ENCODE results near the gene PCGF6.
A peak's percentile ranks its signal among the peaks of the same experiment; 100 is the strongest.
"Not testable (repeated sequence)": the region's sequence is repeated elsewhere in the genome, so short reads cannot be mapped to it uniquely, and the experiment has no call there.

PCGF6 gene, protein sequence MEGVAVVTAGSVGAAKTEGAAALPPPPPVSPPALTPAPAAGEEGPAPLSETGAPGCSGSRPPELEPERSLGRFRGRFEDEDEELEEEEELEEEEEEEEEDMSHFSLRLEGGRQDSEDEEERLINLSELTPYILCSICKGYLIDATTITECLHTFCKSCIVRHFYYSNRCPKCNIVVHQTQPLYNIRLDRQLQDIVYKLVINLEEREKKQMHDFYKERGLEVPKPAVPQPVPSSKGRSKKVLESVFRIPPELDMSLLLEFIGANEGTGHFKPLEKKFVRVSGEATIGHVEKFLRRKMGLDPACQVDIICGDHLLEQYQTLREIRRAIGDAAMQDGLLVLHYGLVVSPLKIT

DNA sequence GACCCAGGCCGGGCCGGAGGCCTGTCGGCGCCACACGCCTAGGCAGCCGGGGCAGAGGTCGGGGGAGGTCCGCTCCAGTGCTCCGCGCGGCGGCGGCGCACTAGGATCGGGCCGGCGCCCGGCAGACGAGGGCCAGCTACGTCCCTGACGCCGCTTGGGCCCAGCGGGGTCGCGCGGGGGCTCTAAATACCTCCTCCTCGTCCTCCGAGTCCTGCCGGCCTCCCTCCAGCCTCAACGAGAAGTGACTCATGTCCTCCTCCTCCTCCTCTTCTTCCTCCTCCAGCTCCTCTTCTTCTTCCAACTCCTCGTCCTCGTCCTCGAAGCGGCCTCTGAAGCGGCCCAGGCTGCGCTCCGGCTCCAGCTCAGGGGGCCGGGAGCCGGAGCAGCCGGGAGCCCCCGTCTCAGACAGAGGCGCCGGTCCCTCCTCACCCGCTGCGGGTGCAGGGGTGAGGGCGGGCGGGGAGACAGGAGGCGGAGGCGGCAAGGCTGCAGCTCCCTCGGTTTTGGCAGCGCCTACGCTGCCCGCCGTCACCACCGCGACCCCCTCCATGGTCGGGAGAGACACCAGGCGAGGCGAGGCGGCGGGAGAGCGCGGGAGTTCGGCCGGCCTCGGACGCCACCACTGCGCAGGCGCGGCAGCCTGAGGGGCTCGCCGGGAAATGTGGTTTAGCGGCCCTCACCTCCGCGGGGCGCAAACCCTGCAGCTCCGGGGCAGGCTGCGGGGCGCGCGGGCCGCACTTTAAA lies at the start of gene PCGF6:
TSS of gene PCGF6 (minus strand) at position 624 of the 744 bp plus-strand sequence. CDS start at position 550, 74 bp downstream.
- DNase-seq, result peak; percentile 43 to 86

DNA sequence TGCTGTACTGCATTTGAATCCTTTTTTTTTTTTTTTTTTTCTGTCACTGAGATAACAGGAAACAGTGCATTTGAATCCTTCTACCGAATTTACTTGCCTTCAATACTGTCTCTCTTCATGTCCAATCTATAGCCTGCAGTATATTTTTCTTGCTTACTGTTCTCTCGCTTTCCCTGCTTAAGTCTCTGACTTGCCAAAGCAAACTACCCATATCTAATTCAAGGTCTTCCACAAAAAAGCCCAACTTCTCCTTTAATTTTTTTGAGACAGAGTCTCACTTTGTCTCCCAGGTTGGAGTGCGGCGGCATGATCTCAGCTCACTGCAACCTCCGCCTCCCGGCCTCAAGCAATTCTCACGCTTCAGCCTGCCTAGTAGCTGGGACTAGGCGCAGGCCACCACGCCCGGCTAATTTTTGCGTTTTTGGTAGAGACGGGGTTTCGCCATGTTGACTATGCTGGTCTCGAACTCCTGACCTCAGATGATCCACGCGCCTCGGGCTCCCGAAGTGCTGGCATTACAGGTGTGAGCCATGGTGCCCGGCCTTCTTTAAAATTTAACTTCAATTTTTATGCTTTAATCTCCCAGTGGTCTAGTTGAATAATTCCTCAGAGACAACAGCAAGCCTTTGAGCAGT lies 46.4 kb upstream of the PCGF6 start:
- DNase-seq, result no peak

DNA sequence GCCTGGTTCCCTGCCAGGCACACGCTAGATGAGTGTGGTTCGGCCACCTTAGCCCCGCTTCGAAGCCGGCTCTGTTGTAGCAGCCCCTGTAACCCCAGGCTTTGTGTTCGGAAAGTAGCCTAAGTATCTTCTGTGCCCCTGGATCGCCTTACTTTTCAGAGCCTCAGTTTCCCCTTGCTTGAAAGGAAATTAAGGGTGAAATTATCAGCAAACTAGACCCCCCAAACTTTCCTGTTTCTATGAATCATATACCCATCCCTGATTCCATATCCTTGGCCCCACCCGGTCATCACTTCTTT lies 45.8 kb upstream of the PCGF6 start:
- DNase-seq, result no peak

DNA sequence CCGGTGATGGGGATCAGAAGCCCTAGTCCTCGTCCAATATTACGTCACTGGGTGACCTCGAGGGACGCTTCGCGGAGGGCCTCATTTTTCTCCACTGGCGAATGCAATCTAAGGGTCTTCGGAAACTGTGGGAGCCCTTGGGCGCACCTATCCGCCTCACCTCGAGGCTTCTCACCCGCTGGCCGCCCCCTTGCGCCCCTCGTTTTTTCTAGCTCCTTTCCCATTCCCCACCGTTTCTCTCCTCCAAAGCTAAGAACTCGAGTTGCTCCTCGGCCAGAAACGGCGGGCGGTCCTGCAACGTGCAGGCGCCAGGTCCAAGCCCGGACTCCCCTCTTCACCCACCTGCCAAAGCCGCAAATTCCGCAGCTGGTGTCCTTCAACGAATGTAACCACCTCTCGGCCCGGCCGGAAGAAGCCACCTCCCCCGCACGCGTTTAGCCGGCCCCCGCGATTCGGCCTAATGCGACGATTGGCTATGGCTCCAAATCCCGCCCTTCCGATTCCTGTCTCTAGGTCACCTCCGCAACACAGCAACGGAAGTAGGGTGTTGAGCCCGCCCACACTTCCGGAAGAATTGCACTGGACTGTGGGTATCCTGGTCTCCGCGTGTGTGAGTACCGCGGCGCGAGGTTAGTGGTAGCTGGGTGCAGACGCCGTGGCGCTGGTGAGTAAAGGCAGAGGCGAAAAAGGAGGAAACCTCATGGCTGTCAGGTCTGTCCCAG lies 45.3 kb upstream of the PCGF6 start, which contains the start of the genes ATP5MK and PDCD11:
TSS of gene ATP5MK (minus strand) at position 409 of the 722 bp plus-strand sequence. CDS start 4,018 bp downstream, outside the sequence.
TSS of gene PDCD11 (plus strand) at position 560 of the 722 bp plus-strand sequence. CDS start 1,801 bp downstream, outside the sequence.
- DNase-seq, result peak; percentile 96 to 97

DNA sequence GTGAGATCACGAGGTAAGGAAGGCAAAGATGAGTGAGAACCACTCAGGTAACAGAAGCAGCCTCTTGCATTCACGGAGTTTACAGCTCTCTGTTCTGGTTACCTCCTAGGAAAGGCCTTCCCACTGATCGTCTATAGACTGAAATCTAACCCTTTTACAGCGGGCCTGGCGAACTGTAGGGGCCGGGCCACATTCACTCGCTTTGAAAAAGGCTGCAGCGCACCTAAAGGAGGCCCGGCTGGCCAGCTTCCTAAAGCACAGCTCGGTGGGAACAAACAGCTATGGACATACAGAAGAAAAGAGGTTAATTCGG lies 44.8 kb upstream of the PCGF6 start:
- DNase-seq, result no peak

DNA sequence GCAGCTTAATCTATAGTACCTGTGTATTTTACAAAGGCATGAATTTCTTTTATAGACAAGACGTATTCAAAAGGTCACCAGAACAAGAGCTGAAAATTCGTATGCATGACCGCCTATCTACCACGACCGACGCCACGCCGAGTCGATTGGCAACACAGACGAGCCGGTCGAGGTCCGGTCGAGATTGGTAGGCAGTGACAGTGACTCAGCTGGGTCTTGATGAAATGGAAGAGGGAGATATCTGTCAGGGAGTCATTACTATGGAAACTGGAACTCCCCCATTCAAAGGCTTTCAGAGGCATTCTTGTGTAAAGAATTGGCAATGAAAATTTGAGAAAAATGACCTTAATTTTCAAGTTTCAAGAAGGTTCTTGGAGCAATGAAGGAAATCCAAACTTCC lies 43.2 kb upstream of the PCGF6 start:
- DNase-seq, result no peak

DNA sequence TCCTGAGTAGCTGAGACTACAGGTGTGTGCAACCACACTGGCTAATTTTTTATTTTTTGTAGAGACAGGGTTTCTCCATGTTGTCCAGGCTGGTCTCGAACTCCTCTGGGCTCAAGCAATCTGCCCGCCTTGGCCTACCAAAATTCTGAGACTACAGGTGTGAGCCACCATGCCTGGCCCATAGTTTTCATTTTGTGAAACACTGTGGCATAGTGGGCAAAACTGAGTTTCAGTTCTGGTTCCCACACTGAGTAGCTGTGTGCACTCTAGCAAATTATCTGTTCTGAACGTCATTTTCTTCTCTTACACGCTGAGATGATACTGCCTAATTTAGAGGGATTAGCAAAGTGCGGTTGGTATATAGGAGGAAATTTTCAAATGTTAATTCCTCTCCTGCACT lies 31.8 kb upstream of the PCGF6 start:
- DNase-seq, result no peak

DNA sequence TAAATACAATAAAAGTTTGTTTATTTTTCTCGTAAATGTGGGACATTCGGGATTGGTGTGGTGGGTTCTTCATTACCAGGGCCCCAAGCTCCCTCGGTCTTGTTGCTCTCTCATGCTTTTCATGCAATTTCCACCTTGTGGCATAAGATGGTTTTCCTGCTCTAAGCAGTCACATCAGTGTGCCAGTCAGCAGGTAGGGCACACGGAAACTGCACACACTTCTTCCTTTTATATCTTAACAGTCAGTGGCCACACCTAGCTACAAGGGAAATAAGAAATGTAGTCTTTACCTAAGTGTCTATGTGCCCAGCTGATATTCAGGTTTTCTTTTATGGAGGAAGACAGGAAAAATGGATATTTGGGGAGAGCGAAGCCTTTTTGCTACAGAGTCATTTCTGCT lies 23.3 kb upstream of the PCGF6 start:
- DNase-seq, result no peak

DNA sequence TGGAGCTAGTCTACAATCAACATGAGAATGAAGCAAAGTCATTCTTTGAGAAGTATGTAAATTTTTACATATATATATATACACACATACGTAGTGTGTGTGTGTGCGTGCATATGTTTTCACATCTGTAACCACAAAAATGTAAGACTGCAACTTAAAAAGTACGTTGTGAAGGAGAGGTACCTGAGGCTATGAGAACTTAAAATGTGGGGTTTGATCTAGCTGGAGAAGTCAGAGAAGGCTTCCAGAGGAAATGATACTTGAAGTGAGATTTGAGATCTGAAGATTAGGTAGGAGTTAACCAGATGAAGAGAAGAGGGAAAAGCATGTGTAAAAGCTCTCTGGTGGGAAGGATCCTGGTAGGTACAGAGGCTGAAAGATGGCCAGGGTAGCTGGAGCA lies 22.6 kb upstream of the PCGF6 start:
- no peak for DNase-seq

DNA sequence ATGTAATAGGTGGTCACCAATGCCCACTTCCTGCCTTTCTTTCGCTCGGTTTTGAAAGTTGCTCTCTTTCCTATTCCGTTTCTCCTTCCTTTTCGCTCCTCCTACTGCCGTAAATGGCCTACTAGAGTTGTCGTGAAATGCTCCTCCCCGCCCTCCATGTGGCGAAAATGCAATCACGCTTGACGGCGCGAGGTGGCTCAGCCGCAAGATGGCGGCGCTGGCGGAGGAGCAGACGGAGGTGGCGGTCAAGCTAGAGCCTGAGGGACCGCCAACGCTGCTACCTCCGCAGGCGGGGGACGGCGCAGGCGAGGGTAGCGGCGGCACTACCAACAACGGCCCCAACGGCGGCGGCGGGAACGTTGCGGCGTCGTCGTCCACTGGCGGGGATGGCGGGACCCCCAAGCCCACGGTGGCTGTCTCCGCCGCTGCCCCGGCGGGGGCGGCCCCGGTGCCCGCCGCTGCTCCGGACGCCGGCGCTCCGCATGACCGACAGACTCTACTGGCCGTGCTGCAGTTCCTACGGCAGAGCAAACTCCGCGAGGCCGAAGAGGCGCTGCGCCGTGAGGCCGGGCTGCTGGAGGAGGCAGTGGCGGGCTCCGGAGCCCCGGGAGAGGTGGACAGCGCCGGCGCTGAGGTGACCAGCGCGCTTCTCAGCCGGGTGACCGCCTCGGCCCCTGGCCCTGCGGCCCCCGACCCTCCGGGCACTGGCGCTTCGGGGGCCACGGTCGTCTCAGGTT lies 17.0 kb upstream of the PCGF6 start, which contains the start of gene TAF5:
TSS of gene TAF5 (plus strand) at position 195 of the 737 bp plus-strand sequence. CDS start at position 209, 14 bp downstream.
- DNase-seq, result peak; percentile 88 to 92

DNA sequence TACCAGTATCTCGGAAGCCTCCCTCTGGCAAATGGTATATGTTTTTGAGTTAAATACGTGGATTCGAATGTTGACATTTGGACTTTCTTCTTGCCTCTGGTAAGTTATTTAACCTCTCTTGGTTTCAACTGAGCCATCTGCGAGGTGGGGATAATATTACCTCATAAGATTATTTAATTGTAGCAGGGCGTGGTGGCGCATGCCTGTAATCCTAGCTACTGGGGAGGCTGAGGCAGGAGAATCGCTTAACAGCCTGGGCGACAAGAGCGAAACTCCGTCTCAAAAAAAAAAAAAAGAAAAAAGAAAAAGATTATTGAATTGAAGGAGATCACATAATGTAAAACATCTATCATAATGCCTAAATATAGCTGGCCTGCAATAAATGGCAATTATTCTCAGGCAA lies 16.4 kb upstream of the PCGF6 start:
- DNase-seq, result peak in 1 of 2 experiments; percentile 33

DNA sequence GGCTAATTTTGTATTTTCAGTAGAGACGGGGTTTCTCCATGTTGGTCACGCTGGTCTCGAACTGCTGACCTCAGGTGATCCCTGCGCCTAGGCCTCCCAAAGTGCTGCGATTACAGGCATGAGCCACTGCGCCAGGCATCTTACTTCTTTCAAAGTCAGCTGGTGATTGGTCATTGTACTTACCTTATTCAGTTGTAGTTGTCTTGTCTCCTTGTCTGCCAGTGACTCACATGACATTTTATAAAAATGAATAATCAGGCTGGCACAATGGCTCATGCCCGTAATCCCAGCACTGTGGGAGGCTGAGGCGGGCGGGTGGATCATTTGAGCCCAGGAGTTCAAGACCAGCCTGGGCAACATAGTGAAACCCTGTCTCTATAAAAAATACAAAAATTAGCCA lies 9.9 kb upstream of the PCGF6 start:
- not testable (repeated sequence) for DNase-seq

DNA sequence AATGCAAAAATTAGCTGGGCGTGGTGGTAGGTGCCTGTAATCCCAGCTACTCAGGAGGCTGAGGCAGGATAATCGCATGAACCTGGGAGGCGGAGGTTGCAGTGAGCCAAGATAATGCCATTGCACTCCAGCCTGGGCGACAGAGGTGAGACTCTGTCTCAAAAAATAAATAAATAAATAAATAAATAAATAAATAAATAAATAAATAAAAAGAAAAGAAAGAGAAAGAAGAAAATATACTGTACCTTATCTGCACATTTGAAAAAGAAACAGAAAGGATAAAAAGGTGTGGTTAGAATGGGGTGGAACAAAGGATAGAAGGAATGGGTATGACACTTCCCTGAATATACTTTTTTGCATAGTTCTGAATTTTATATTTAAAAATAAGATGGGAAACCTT lies 8.6 kb upstream of the PCGF6 start:
- DNase-seq, result not testable (repeated sequence)

DNA sequence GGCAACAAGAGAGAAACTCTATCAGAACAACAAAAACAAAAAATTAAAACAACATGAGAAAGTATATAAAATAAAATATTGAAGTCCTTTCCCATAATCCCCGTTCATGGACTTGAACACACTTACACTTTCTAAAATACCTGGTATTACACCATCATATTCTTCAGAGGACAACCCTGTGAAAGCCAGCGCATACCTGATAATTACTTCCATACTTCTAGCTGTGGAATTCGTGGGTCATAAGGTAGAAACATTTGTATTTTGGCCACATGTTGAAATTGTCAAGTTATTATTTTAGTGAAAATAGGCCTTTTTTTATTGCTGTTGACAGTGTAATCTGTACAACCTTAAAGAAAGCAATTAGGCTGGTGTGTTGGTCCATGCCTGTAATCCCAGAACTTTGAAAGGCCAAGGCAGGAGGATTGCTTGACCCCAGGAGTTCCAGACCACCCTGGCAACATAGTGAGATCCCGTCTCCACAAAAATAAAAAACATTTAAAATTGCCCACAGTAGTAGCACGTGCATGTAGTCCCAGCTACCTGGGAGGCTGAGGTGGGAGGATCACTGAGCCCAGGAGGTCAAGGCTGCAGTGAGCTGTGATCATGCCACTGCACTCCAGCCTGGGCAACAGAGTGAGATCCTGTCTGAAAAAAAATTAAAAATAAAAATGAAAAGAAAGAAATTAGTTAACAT lies 5.1 kb upstream of the PCGF6 start:
- DNase-seq, result no peak

DNA sequence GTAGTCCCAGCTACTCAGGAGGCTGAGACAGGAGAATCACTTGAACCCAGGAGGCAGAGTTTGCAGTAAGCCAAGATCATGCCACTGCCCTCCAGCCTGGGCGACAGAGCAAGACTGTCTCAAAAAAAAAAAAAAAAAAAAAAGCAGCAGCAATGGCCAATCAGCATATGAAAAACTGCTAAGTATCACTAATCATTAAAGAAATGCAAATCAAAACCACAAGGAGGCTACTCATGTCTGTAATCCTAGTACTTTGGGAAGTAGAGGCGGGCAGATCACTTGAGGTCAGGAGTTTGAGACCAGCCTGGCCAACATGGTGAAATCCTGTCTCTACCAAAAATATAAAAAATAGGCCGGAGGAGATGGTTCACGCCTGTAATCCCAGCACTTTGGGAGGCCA lies 3.6 kb upstream of the PCGF6 start:
- DNase-seq, result not testable (repeated sequence)

DNA sequence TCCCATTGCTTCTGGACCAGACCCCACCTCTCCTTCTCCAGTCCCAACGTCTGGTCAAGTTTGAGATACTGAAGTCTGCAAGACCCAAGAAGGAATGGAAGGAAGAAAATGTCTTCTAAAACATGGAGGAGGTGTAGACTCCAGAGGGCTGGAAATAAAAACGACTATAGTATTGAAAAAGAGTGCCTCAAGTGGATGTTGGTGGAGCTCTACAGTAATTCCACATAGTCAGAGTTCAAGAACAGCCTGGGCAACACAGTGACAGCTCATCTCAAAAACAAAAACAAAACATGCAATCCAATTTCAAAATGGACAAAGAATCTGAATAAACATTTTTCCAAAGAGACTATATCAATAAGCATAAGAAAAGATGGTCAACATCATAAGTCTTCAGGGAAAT lies 2.3 kb upstream of the PCGF6 start:
- DNase-seq, result no peak

DNA sequence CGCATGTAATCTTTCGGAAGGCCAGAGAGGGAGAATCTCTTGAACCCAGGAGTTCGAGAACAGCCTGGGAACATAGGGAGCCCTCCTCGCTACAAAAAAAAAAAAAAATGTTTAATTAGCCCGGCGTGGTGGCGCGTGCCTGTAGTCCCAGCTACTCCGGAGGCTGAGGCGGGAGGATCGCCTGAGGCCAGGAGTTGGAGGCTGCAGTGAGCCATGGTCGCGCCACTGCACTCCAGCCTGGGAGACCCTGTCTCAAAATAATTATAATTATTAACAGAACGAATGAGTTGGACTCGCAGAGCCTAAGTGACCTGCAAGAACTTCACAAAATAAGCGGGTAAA lies 794 bp downstream of the PCGF6 start:
- DNase-seq, result no peak

DNA sequence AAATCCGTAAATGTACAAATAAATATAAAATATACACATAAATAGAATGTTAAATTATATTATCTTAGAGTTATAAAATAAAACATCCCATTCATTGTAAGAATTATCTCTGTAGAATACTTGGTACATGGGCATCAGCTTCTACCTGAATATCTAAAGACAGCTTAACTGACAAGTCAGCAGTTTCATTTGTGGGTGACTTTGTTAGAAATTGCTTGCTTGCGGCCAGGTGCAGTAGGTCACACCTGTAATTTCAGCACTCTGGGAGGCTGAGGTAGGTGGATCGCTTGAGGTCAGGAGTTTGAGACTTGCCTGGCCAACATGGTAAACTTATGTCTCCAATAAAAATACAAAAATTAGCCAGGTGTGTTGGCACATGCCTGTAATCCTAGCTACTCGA lies 14.6 kb downstream of the PCGF6 start:
- no peak for DNase-seq

DNA sequence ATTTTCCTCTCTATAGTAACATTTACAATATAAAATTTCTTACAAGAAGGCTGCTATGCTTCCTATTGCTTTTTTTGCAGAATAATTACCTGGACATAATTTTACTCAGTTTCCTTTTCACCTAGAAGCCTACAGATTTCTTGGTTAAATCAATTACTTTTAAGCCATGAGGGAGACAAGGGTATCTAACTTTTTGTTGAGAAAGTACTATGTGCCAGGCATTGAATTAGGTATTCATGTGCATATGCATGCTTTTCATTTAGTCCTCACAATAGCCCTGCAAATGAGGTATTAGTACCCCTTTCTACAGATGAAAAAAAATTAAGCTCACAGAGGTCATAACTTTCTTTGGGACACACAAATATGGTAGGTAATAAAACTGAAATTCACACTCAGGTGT lies 16.4 kb downstream of the PCGF6 start:
- no peak for DNase-seq

DNA sequence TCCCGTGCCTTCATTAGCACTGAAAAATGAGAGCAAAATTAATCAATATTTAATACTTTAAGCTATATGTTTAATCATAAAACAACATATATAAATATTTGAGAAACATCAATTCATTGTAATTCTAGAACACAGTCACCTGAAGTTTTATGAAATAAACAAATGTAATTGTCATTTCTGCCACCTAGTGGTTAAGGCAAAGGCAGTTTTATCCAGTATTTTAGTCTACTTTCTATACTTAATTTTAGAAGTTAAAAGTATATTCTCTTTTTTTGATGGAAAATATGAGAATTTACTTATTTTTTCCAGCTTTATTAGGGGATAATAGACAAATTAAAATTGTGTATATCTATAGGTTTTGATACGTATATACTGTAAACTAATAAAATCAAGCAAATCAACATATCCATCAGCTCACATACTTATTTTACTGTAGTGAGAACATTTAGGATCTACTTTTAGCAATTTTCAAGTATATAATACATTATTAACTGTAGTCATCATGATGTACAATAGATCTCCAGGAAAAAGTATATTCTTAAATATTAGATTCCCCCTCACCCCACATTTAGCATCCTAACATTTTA lies 16.9 kb downstream of the PCGF6 start:
- peak in 1 of 2 experiments; percentile 15 for DNase-seq

DNA sequence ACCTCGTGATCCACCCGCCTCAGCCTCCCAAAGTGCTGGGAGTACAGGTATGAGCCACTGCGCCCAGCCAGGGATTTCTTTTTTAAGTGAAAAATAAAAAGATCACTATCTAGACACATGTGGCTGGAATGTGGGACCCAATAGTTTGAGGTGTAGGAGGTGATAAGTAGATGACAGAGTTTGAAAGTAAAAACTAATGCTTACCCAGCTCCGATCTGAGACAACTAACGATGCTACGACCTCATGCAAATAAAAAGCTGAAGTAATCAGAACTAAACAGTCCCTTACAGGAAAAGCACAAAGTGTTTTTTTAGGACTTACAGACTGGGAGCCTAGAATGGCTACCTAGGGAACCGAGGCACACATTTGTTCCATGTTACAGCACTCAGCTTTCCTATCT lies 23.0 kb downstream of the PCGF6 start:
- DNase-seq, result no peak

DNA sequence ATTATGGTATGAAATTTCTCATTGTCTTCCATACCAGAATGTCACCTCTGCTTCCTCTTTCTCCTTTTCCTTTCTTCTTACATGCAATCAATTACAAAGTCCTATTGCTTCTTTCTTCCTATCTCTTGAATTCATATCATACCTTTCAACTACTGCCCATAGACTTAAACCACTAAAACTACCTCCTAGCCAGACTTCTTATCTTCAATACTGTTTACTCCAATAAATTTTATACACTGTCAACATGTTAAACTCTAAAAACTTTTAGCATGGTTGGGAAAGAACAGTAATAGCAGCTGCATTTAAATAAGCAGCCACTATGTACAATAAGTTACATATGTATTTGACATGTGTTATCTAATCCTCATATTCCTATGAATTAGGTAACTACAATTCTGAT lies 34.9 kb downstream of the PCGF6 start:
- no peak for DNase-seq
